Measurements from ENCODE around the gene DPY19L3.
"Not testable (repeated sequence)": the region's sequence is repeated elsewhere in the genome, so short reads cannot be mapped to it uniquely, and the experiment has no call there.

Gene DPY19L3

GRCh38 chr19:32396046-32396652 is 9.4 kb upstream of the DPY19L3 start:
- no peak for DNase-seq (ENCODE audit: low spot score)

GRCh38 chr19:32397671-32398101 is 7.9 kb upstream of the DPY19L3 start:
- DNase-seq (ENCODE audit: low spot score) = no peak

- no peak for DNase-seq (ENCODE audit: low spot score)
Measured at GRCh38 chr19:32401992-32402391, 3.6 kb upstream of the DPY19L3 start.

GRCh38 chr19:32403291-32403995 is 2.1 kb upstream of the DPY19L3 start:
- DNase-seq (ENCODE audit: low spot score) = no peak

GRCh38 chr19:32404213-32404932 is 1.2 kb upstream of the DPY19L3 start:
- DNase-seq (ENCODE audit: low spot score) = no peak

- DNase-seq (ENCODE audit: low spot score) = peak; percentile 10
Measured at GRCh38 chr19:32404933-32405430, 588 bp upstream of the DPY19L3 start.

- DNase-seq (ENCODE audit: low spot score) = no peak
Measured at GRCh38 chr19:32406161-32407003, 812 bp downstream of the DPY19L3 start.

GRCh38 chr19:32407004-32407992 is 1.7 kb downstream of the DPY19L3 start:
- DNase-seq (ENCODE audit: low spot score) = no peak

- no peak for DNase-seq (ENCODE audit: low spot score)
Measured at GRCh38 chr19:32415246-32415645, 9.7 kb downstream of the DPY19L3 start.

GRCh38 chr19:32415669-32416068 is 10.1 kb downstream of the DPY19L3 start:
- DNase-seq (ENCODE audit: low spot score) = no peak

- no peak for DNase-seq (ENCODE audit: low spot score)
Measured at GRCh38 chr19:32416749-32417456, 11.3 kb downstream of the DPY19L3 start.

- no peak for DNase-seq (ENCODE audit: low spot score)
Measured at GRCh38 chr19:32418155-32418554, 12.6 kb downstream of the DPY19L3 start.

GRCh38 chr19:32421589-32422361 is 16.2 kb downstream of the DPY19L3 start:
- DNase-seq (ENCODE audit: low spot score) = no peak

- DNase-seq (ENCODE audit: low spot score) = no peak
Measured at GRCh38 chr19:32422435-32422834, 16.9 kb downstream of the DPY19L3 start.

- not testable (repeated sequence) for DNase-seq (ENCODE audit: low spot score)
Measured at GRCh38 chr19:32423944-32424343, 18.4 kb downstream of the DPY19L3 start.

- no peak for DNase-seq (ENCODE audit: low spot score)
Measured at GRCh38 chr19:32427536-32427935, 22.0 kb downstream of the DPY19L3 start.

GRCh38 chr19:32436692-32437091 is 31.1 kb downstream of the DPY19L3 start:
- no peak for DNase-seq (ENCODE audit: low spot score)

GRCh38 chr19:32437096-32437495 is 31.5 kb downstream of the DPY19L3 start:
- DNase-seq (ENCODE audit: low spot score) = no peak

GRCh38 chr19:32438751-32439150 is 33.2 kb downstream of the DPY19L3 start:
- no peak for DNase-seq (ENCODE audit: low spot score)

Measured in CD4-positive, alpha-beta T cell treated with Interleukin-2 at 100 ng/mL for 4 hours (primary cell).